ENCODE measurements around the gene DDX43. TPM values are rescaled to one million over a fixed set of nuclear protein-coding genes. Genes with fewer than 3 reads are reported as not detected.
"Not testable (repeated sequence)": the region's sequence is repeated elsewhere in the genome, so short reads cannot be mapped to it uniquely, and the experiment has no call there.

The DDX43 gene
- total and polyA plus RNA-seq, 9 donors: 0.83 to 3.6 (median 1.3) TPM

GRCh38 chr6:73451223-73452106, 56.8 kb downstream of the DDX43 start:
- DNase-seq: peak; percentile 14 to 74 (median 55)
- no peaks in the 10 kb centered on the region for H3K36me3 ChIP-seq
- H3K27ac ChIP-seq: peak overlapping the region in 1 of 2 donors; percentile 64
- TF ChIP-seq EP300 (IDR thresholded peaks at IDR 0.05): no peak
- no peak for TF ChIP-seq POLR2A (IDR thresholded peaks at IDR 0.05)
- no peak for TF ChIP-seq CTCF (IDR thresholded peaks at IDR 0.05)
- peaks cover 2% of the 10 kb centered on the region for H3K4me1 ChIP-seq (ENCODE audit: insufficient read depth)
- H3K9me3 ChIP-seq: no peaks in the 10 kb centered on the region
- intact Hi-C loops (cut with DNase I): no loop called here
- 1 to 4% (median 2%) methylated on average over 47 to 79 of the region's 79 CpGs for WGBS, 3 donors
- no peaks in the 10 kb centered on the region for H3K27me3 ChIP-seq
- H3K4me3 ChIP-seq: peak overlapping the region; percentile 57

GRCh38 chr6:73452107-73452461, 57.5 kb downstream of the DDX43 start, which contains the start of gene CGAS:
TSS of gene CGAS (minus strand) at chr6:73452297. CDS start at chr6:73452181, 116 bp downstream.
- H3K27me3 ChIP-seq: no peaks in the 10 kb centered on the region
- WGBS, 3 donors: 13 to 21% (median 18%) methylated on average over 13 to 23 of the region's 23 CpGs
- peak in 4 of 5 donors; percentile 30 to 61 (median 58) for DNase-seq
- H3K4me1 ChIP-seq (ENCODE audit: insufficient read depth): peaks cover 2% of the 10 kb centered on the region
- no peaks in the 10 kb centered on the region for H3K36me3 ChIP-seq
- H3K27ac ChIP-seq: peak within 1 kb of the TSS in 1 of 2 donors; percentile 64
- intact Hi-C loops (cut with DNase I): no loop called here
- H3K9me3 ChIP-seq: no peaks in the 10 kb centered on the region
- no peak for TF ChIP-seq POLR2A (IDR thresholded peaks at IDR 0.05)
- TF ChIP-seq CTCF (IDR thresholded peaks at IDR 0.05): no peak
- peak within 1 kb of the TSS; percentile 57 for H3K4me3 ChIP-seq

- no peaks in the 10 kb centered on the region for H3K27me3 ChIP-seq
Observed at GRCh38 chr6:73455865-73456629, 61.4 kb downstream of the DDX43 start.

GRCh38 chr6:73459474-73459873, 64.8 kb downstream of the DDX43 start:
- H3K27me3 ChIP-seq; H3K36me3 ChIP-seq; DNase-seq; H3K4me3 ChIP-seq; H3K4me1 ChIP-seq (ENCODE audit: insufficient read depth); H3K27ac ChIP-seq; H3K9me3 ChIP-seq; intact Hi-C loops (cut with DNase I): not testable (repeated sequence)
- WGBS, 3 donors: 73 to 79% (median 78%) methylated on average over 7 of the region's 7 CpGs

More at GRCh38 chr6:73455865-73456629, 61.4 kb downstream of the DDX43 start:
- Histone ChIP-seq H3K27ac (no peak overlapping the region), H3K36me3 (no peaks in the 10 kb centered on the region), H3K4me1 (ENCODE audit: insufficient read depth) (peaks cover 2% of the 10 kb centered on the region), H3K9me3 (no peaks in the 10 kb centered on the region), H3K4me3 (no peak overlapping the region)
- TF ChIP-seq CTCF (IDR thresholded peaks at IDR 0.05) (no peak), EP300 (IDR thresholded peaks at IDR 0.05) (no peak), POLR2A (IDR thresholded peaks at IDR 0.05) (no peak)
- WGBS, 3 donors: 63 to 66% (median 65%) methylated on average over 3 of the region's 3 CpGs
- intact Hi-C loops (cut with DNase I): no loop called here
- DNase-seq: no peak

Measured in ovary (tissue), 9 donors.